ENCODE data around the gene AFF1.
"Not testable (repeated sequence)": the region's sequence is repeated elsewhere in the genome, so short reads cannot be mapped to it uniquely, and the experiment has no call there.

AFF1 gene

DNA sequence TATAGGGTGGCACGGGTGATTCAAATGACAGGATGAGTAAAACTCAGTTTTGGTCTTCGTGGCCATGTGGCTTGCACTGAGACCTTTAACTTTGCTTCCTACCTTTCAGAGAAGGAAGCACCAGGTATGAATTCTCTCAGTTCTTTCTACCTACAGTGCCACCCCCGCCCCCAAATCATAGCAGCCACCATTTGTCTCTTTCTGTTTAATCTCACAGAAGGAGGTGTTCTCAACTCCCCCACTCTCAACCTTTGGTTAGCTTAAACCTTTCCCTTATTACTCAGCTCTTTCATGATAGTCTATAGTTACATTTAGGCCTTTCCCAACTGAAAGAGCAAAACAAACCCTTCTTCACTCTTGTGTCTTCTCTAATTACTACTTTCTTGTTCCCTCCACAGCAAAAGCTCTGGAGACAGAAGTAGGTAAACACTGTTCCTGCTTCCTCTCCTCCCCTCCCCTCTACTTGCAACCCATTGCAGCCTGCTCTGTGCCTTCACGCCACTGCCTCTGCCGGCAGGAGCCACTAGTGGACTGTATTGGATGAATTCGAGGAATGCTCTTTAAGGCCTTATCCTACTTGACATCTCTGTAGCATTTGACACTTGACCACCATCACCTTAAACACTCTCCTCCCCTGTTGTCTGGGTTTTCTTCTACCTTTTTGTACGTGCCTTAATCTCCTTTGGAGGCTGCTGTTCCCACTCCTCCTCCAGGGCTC, 123.7 kb downstream of the AFF1 start:
- no peak for DNase-seq

DNA sequence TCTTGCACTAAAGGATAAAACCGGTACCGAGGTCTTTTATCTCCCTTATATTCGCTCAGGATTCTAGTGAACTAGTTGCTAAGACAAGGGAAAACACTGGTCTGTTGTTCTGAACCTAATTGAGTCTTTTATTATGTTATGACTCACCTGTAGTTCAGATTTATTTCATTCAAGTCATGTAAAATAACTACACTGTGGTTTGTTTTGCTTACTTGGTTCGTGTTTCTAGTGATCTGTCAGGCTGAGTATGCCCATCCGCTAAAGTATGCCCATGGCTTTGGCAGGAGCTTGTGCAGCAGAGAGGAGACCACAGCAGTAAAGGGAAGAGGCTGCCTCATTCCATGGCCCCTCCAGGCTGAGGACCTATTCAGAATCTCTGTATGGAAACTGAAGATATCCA, 126.1 kb downstream of the AFF1 start:
- DNase-seq, result no peak

DNA sequence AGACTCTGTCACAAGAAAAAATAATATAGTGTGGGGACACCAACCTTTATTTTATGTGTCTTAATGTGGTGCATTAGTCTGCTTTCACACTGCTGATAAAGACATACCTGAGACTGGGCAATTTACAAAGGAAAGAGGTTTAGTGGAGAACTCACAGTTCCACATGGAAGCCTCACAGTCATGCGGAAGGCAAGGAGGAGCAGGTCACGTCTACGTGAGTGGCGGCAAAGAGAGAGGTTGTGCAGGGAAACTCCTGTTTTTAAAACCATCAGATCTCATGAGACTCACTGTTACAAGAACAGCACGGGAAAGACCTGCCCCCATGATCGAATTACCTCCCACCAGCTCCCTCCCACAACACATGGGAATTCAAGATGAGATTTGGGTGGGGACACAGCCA, 130.2 kb downstream of the AFF1 start:
- no peak for DNase-seq

- DNase-seq, result no peak
These were observed 131.8 kb downstream of the AFF1 start for GRCh38 chr4:87066403-87067123.

- DNase-seq, result no peak
These were observed 132.5 kb downstream of the AFF1 start for GRCh38 chr4:87067124-87067885.

- peak; percentile 79 for DNase-seq
These were observed 133.8 kb downstream of the AFF1 start for GRCh38 chr4:87068583-87069021.

- DNase-seq, result peak; percentile 38
These were observed 134.4 kb downstream of the AFF1 start for GRCh38 chr4:87069037-87069742.

DNA sequence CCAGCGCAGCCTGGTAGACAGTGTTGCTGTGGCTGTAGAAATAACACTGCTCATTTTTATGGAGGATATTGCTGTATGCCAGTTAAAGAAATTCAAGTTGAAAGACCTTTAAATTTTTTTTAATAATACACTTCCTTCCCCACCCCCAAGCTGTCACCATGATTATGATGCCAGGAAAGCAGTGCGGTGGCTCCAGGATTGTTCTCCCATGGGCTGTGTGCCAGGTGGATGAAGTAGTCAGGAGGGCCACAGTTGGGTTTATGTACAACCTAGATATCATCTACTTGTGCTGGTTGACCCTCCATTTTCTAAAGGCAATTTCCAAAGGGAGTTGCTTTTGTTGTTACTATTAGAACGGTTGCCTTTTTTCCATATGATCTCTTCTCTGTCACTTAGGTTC, 136.6 kb downstream of the AFF1 start:
- DNase-seq, result no peak

- not testable (repeated sequence) for DNase-seq
These were observed 137.7 kb downstream of the AFF1 start for GRCh38 chr4:87072545-87072944.

DNA sequence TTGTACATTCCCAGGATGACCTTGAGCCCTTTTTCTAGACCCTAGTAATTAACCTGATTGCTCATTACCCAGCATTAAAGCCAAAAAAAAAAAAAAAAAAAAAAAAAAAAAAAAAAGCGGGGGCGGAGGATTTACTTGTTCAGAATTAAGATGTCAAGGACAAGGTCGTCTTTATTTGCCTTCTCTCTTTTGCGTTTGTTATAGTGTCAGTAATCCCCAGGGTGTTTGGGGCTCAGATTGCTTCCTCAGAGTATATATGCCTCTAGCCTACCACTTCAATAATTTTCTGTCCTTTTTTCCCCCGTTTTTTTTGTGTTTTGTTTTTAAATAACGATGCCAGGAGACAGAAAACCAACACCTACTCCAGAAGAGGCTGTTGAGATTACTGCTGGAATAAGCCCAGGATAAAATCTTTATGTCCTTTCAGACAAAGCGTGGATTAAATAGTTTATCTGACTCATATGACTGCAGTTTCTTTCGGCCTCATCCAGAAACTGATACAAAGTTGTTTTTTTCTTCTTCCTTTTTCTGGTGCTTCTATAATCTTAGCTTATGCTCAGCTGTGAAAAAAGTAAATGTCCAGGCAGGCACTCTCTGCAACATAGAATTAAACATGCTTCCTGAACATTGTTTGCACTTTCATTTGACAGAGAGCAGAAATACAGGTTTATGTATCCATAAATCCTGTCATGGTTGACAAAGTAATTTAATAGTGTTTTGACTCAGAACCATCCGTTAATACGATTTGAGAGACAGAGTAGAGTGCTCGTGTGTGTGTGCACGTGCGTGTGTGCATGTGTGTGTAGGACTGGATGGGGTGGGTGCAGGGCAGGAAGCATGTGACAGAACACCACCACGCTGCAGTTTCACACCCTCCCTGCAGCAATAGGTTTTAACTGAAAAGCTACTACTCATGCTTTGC, 138.6 kb downstream of the AFF1 start:
- peak; percentile 33 for DNase-seq

GRCh38 chr4:87074121-87074488, 139.3 kb downstream of the AFF1 start:
- no peak for DNase-seq

DNA sequence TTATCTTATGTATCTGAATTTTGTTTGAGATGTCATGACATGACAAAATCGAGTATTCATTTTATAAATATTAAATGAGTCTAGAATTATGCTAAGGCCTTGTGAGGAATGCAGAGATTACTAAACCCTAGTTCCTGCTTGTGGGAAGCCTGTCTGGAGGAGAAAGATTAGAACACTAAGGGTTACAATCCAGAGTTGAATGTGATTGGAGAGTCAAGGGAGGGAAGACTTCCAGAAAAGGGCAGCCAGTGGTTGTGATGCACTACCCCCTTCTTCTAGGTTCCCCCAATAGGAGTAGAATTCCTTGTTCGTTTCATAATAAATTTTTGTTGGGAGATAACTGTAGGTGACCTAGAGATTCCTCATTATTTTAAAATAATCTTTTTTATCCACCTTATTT, 141.1 kb downstream of the AFF1 start:
- DNase-seq, result no peak

DNA sequence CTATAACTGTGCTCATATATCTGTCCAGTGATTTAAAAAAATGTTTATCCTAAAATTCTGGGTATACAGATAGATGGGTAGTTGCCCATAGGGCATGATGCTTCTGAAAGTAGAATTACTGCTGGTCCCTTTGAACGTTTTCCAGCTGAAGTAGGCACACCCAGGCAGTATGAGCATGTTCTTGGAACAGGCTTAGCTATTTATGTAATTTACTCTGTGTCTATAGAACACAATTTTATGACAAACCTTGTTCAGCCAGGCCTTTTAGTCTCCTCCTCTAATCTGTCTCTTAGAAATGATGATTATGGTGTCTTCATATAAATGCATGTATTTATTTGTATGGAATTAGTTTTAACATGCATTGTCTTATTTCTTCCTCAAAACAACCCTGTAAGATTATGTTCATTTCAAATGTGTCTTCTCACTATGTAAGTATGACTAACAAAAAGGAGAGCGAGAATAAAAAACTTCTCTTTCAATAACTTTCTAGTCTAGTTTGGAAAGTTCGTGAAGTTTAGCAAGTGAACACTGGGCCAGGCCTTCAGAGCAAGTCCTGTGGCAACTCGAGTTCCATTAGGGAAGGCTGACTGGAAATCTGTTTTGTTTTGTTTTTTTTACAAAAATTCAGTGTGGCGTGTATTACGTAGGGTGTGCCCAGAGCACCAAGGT, 142.0 kb downstream of the AFF1 start:
- no peak for DNase-seq

GRCh38 chr4:87077914-87078585, 143.2 kb downstream of the AFF1 start:
- no peak for DNase-seq

DNA sequence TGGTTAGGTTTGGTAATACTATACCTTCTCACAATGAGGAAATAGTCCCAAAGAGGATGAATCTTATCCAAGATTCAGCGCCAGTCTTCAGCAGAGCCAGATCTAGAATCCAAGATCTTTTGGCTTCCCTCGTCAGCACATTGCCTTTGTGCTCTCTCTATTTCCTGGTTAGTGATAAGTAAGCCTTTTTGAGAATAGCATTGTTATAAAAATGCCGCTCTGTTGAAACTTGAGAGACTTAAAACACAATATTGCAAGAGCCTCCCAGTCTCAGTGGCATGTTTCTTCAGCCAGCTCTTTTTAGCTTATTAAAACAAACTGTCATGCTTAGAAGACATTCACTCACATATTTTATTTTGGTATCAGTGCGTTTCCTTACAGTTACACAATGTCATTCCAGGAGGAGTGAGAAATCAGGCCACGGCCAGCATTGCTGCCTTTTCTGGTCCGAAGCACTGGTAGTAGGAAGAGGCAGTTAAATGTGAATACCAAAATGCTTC, 144.2 kb downstream of the AFF1 start:
- no peak for DNase-seq

- DNase-seq, result no peak
These were observed 145.2 kb downstream of the AFF1 start for GRCh38 chr4:87079967-87080366.

DNA sequence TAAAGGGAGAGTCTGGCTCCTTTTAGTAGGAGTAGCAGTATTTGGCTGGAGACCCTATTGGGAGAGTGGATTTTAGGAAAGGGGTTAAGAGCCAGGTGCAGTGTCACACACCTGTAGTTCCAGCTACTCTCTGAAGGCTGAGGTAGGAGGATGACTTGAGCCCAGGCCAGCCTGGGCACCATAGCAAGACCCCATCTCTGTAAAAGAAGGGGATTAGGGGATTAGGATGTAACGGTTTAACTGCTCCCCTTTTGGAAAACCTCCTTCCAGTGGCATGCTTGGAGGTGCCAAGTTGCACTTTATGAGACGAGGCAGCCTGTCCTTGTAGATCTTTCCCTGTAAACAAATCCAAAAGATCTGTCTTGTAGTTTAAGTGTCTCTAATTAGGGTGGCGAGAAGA, 145.7 kb downstream of the AFF1 start:
- no peak for DNase-seq

GRCh38 chr4:87081826-87082225, 147.0 kb downstream of the AFF1 start:
- DNase-seq, result no peak

GRCh38 chr4:87085732-87086131, 150.9 kb downstream of the AFF1 start:
- DNase-seq, result not testable (repeated sequence)

- no peak for DNase-seq
These were observed 151.5 kb downstream of the AFF1 start for GRCh38 chr4:87086143-87086805.
